IPS-15b (cell line): ENCODE data around the gene NOL9.

ENCODE experiments used
- H3K27me3 ChIP-seq: one replicate; pipeline ENCODE4 v1.6.1; 2013; ENCODE audit warnings: low read length; ENCODE audit not compliant: control insufficient read depth, insufficient read depth
- H3K36me3 ChIP-seq: one replicate; pipeline ENCODE4 v1.6.1; 2013; ENCODE audit warnings: low read length; ENCODE audit not compliant: control insufficient read depth, insufficient read depth
- H3K4me1 ChIP-seq: one replicate; pipeline ENCODE4 v1.6.1; 2013; ENCODE audit warnings: mild to moderate bottlenecking, low read length; ENCODE audit not compliant: control insufficient read depth, insufficient read depth
- H3K4me3 ChIP-seq: one replicate; pipeline ENCODE4 v1.5.1; 2013; ENCODE audit warnings: low read depth, low read length
- H3K9ac ChIP-seq: one replicate; pipeline ENCODE4 v1.6.1; 2013; ENCODE audit warnings: low read depth, mild to moderate bottlenecking, low read length
- H3K9me3 ChIP-seq: one replicate; pipeline ENCODE4 v1.6.1; 2013; ENCODE audit warnings: mild to moderate bottlenecking, low read length; ENCODE audit not compliant: control insufficient read depth, insufficient read depth

The NOL9 gene

DNA sequence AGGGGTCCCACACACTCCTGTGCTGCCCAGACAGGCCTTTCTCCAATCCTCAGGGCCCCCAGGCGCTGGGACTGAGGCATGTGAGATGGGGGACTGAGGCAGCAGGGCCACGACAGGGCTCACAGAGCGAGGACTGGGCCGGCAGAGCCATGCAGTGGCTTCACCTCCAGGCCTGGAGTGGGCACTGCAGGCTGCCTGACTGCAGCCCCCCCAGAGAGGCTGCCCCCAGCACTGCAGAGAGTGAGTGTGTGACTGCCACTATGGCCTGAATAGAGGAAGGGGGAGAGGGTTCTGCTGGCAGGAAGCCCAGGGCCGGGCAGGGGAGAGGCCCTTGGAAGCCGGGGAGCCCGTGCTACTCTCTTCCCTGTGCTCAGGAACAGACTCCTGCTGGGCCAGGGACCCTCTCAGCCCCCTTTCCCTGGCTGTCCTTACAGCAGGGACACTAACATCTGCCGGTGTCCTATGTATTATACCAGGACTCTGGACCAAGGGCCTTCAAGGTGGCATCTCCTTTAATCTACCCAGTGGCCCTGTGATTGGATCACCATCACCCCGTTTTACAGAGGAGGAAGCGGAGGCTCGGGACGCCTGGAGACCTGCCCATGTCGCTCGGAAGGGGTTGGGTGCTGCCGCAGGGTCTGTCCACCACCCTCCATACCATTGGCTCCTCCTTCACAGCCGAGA is 42.6 kb downstream of the NOL9 start:
- Histone ChIP-seq H3K4me3 (no peak overlapping the region), H3K4me1 (no peaks in the 10 kb centered on the region), H3K36me3 (no peaks in the 10 kb centered on the region), H3K9ac (no peak overlapping the region), H3K27me3 (no peaks in the 10 kb centered on the region), H3K9me3 (no peaks in the 10 kb centered on the region)

DNA sequence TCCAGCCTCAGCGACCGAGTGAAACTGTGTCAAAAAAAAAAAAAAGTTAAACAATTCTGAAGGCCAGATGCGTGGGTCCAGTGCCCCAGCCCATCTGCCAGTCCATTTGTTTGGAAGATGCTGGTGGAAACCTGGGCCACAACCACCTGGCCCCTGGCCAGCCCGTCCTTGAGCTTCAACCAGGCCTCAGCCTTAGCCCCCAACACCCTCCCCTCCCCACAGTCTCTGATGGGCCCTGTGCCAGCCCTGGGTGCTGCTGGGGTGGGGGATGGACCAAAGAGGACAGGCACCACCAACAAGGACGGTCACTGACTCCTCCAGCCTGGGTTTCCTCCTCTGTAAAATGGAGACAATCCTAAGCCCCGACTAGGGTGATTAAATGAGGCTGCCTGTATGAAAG is 43.3 kb downstream of the NOL9 start:
- Histone ChIP-seq H3K9ac (no peak overlapping the region), H3K27me3 (no peaks in the 10 kb centered on the region), H3K36me3 (no peaks in the 10 kb centered on the region), H3K4me1 (no peaks in the 10 kb centered on the region), H3K9me3 (no peaks in the 10 kb centered on the region), H3K4me3 (no peak overlapping the region)

- no peak overlapping the region for H3K9ac ChIP-seq
- no peaks in the 10 kb centered on the region for H3K27me3 ChIP-seq
- no peaks in the 10 kb centered on the region for H3K4me1 ChIP-seq
- no peak overlapping the region for H3K4me3 ChIP-seq
- no peaks in the 10 kb centered on the region for H3K36me3 ChIP-seq
- no peaks in the 10 kb centered on the region for H3K9me3 ChIP-seq
These were observed 43.8 kb downstream of the NOL9 start for GRCh38 chr1:6510493-6510892.

GRCh38 chr1:6509919-6510291 is 44.4 kb downstream of the NOL9 start:
- Histone ChIP-seq H3K27me3 (no peaks in the 10 kb centered on the region), H3K9me3 (no peaks in the 10 kb centered on the region), H3K9ac (no peak overlapping the region), H3K36me3 (no peaks in the 10 kb centered on the region), H3K4me1 (no peaks in the 10 kb centered on the region), H3K4me3 (no peak overlapping the region)

DNA sequence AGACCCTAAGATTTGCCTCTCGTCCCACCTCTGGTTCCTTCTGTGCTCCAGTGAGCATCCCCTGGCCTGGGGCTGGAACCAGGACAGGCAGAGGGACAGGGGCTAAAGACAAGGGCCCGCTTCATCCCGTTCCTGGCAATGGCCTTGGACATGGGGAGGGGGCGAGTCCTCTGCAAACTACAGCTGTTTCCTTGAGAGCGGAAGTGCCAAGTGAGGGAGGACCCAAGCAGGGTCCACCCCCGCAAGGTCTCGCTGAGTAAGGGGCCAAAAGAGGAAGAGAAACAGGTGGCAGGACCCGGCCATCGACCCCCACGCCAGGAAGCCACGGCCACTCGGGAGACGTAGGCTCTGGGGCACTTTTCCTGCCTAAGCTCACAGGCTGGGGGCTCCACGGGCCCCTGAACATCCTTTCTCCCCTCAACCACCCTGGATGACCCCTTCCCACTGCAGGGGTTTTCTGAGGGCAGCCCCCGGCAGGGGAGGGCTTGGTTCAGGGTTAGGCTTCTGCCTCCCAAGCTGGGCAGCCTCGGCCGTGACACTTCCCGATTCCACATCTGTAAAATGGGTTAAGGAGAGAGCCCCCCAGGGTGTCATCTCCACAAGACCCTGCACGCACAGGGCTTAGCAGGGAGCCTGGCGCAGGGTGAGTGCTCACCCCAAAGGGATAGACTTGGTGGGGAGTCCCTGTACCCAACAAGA is 44.9 kb downstream of the NOL9 start:
- no peak overlapping the region for H3K9ac ChIP-seq
- H3K36me3 ChIP-seq, result no peaks in the 10 kb centered on the region
- H3K4me3 ChIP-seq, result no peak overlapping the region
- H3K4me1 ChIP-seq, result no peaks in the 10 kb centered on the region
- H3K9me3 ChIP-seq, result no peaks in the 10 kb centered on the region
- H3K27me3 ChIP-seq, result no peaks in the 10 kb centered on the region

- Histone ChIP-seq H3K4me1 (no peaks in the 10 kb centered on the region), H3K27me3 (no peaks in the 10 kb centered on the region), H3K9ac (no peak overlapping the region)
These were observed 45.5 kb downstream of the NOL9 start for GRCh38 chr1:6508816-6509189.

GRCh38 chr1:6508154-6508815 is 46.0 kb downstream of the NOL9 start:
- no peaks in the 10 kb centered on the region for H3K4me1 ChIP-seq
- no peak overlapping the region for H3K4me3 ChIP-seq
- no peaks in the 10 kb centered on the region for H3K9me3 ChIP-seq
- H3K9ac ChIP-seq, result no peak overlapping the region
- no peaks in the 10 kb centered on the region for H3K27me3 ChIP-seq
- H3K36me3 ChIP-seq, result no peaks in the 10 kb centered on the region

More at GRCh38 chr1:6508816-6509189, 45.5 kb downstream of the NOL9 start:
- no peaks in the 10 kb centered on the region for H3K9me3 ChIP-seq
- H3K4me3 ChIP-seq, result no peak overlapping the region
- no peaks in the 10 kb centered on the region for H3K36me3 ChIP-seq

GRCh38 chr1:6507461-6507911 is 46.8 kb downstream of the NOL9 start:
- H3K4me3 ChIP-seq, result no peak overlapping the region
- H3K4me1 ChIP-seq, result no peaks in the 10 kb centered on the region
- no peaks in the 10 kb centered on the region for H3K9me3 ChIP-seq
- no peaks in the 10 kb centered on the region for H3K36me3 ChIP-seq
- H3K27me3 ChIP-seq, result no peaks in the 10 kb centered on the region
- no peak overlapping the region for H3K9ac ChIP-seq

GRCh38 chr1:6507037-6507428 is 47.3 kb downstream of the NOL9 start:
- Histone ChIP-seq H3K9me3 (no peaks in the 10 kb centered on the region), H3K36me3 (no peaks in the 10 kb centered on the region), H3K27me3 (no peaks in the 10 kb centered on the region), H3K4me1 (no peaks in the 10 kb centered on the region), H3K9ac (no peak overlapping the region), H3K4me3 (no peak overlapping the region)

DNA sequence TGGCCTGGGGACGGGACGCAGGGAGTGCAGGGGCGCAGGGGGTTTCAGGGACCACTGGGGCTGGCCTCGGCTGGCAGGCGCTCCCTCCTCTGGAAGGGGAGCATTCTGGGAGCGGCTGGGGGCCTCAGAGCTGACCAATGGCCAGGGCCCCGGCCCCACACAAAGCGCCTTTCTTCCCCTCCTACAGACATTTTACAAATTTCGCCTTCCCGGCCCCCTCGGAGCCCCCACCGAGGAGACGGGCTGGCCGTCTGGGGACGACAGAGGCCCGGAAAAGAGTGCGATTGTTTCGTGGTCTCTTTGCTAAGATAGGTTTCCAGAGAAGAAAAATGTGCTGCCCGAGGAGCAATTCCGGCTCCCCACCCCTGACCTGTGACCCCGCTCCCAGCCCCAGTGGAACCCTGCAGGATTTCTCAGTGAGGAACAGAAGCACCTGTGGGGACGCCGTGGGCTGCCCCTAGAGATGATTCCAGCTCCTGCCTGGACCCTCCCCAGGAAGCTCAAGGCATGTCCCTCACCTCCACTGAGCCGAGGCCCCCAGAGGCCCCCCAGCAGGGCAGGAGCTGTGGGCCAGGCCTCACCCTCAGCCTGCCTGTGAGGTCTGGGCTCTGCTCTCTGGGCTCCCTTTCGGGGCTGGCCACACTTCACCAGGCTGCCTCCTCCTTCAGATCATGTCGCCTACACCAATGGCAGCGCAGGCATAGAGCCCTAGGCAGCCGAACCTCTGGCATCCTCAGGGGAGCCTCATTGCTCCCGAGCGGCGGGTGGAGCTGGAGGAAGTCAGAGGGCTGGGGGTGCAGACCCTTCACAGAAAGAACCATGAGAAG is 47.9 kb downstream of the NOL9 start:
- Histone ChIP-seq H3K4me1 (no peaks in the 10 kb centered on the region), H3K9ac (no peak overlapping the region)

DNA sequence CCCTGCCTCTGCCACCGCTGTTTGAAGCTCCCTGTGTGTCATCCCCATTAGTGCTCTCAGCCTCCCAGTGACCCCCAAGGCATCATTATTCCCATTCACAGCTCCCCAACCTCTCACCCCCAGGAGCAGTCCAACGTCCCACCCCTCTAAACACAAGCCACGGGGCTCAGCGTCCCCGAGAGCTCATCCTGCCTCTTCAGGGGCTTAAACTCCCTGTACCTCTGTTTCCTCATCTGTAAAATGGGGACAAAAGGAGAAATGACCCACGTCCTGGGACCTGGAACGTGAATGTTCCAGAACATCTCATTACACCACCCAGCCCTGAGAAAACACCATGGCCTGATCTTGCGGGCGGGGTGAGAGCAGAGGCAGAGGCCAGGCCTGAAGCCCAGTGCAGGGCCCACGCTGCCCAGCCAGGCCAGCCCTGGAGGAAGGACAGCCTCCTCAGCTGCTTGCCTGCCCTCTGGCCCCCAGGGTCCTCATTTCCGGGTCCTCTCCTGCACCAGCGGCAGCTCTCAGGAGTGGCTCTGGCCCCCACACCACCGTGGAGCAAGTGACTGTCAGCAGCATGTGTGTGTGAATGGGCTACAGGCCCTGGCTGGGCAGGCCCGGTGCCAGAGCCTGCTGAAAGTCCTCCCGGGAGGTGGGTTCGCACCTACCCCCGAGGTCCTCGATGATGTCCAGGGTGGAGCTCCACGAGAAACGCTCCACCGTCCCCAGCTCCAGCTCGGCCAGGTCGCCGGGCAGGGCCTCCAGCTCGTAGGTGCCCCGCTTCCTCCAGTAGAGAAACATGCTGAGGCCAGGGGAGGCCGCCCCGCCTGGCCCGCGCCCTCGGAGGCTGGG is 48.7 kb downstream of the NOL9 start:
- Histone ChIP-seq H3K27me3 (no peaks in the 10 kb centered on the region), H3K4me3 (no peak overlapping the region), H3K36me3 (no peaks in the 10 kb centered on the region), H3K9me3 (no peaks in the 10 kb centered on the region), H3K4me1 (no peaks in the 10 kb centered on the region), H3K9ac (no peak overlapping the region)

More for the DNA sequence above, 47.9 kb downstream of the NOL9 start:
- Histone ChIP-seq H3K36me3 (no peaks in the 10 kb centered on the region), H3K27me3 (no peaks in the 10 kb centered on the region), H3K4me3 (no peak overlapping the region), H3K9me3 (no peaks in the 10 kb centered on the region)
